HepG2 (cell line): Measurements from ENCODE around the gene CTNNBL1. TPM values are rescaled to one million over a fixed set of nuclear protein-coding genes. Genes with fewer than 3 reads are reported as not detected.

Experiments used
- ATAC-seq: fragments of 200-7000 bp; cut with Tn5 transposase; 3 replicates; pipeline ENCODE4 v1.9.1; 2020; ENCODE audit warnings: mild to moderate bottlenecking, moderate library complexity
- BruUV-seq: library from RNA; stranded (reverse); fragments of 400-500 nt; replicated peaks from 2 replicates; lab custom pipeline; 2021; lab: Mats Ljungman, UMichigan
- CTCF ChIA-PET: fragments of 300-600 bp; formaldehyde crosslinking; extraction: SDS; loops from one replicate; lab custom pipeline; 2021; ENCODE audit warnings: low total read pairs, inconsistent platforms, low intra/inter-chr PET ratio; lab: Yijun Ruan, JAX
- POLR2A ChIA-PET: fragments of 350-600 bp; sonication (Branson Sonifier 250); formaldehyde crosslinking; loops from one replicate; lab custom pipeline; 2020; ENCODE audit warnings: antibody characterized with exemption, inconsistent platforms; lab: Yijun Ruan, JAX
- DNase-seq: peaks from one replicate; pipeline ENCODE4 v3.0.0-alpha.2; 2015; ENCODE audit warnings: low spot score
- FAIRE-seq: peaks from 3 replicates; lab custom pipeline; 2011; peaks lifted over from hg19 to GRCh38; lab: Jason Lieb, UNC
- H2AFZ ChIP-seq: one replicate; pipeline ENCODE4 v1.6.1; 2011; ENCODE audit warnings: low read length, inconsistent platforms
- H3K27ac ChIP-seq: fragments of 300-600 bp; 3 replicates; pipeline ENCODE4 v1.8.0; 2011; ENCODE audit warnings: mixed run types, mild to moderate bottlenecking, mixed read lengths, low read length, inconsistent platforms; ENCODE audit not compliant: insufficient read depth; ENCODE audit errors: extremely low read length
- H3K27me3 ChIP-seq, 2 experiments: fragments of 200-600 bp in 1 of 2; 2 replicates in 1 of 2; 3 replicates in 1 of 2; pipeline versions ENCODE4 v1.6.0 to v1.8.0; 2011; ENCODE audit warnings: low read length in 2 of 2, mild to moderate bottlenecking in 2 of 2, moderate library complexity in 2 of 2, inconsistent platforms in 1 of 2; ENCODE audit not compliant: insufficient read depth in 2 of 2, control insufficient read depth in 1 of 2
- H3K36me3 ChIP-seq, 2 experiments: fragments of 200-600 bp in 1 of 2; replicated peaks in 1 of 2; 2 replicates in 1 of 2; 3 replicates in 1 of 2; pipeline versions ENCODE4 v1.5.1 to v1.8.0; 2011; ENCODE audit warnings: low read length in 2 of 2, inconsistent platforms in 1 of 2; ENCODE audit not compliant: insufficient read depth in 2 of 2, control insufficient read depth in 1 of 2
- H3K4me1 ChIP-seq: 2 replicates; pipeline ENCODE4 v1.5.1; 2012; ENCODE audit warnings: low read length, inconsistent platforms; ENCODE audit not compliant: insufficient read depth
- H3K4me2 ChIP-seq: 2 replicates; pipeline ENCODE4 v1.6.0; 2011; ENCODE audit warnings: low read depth, low read length, inconsistent platforms
- H3K4me3 ChIP-seq, 3 experiments: fragments of 200-600 bp in 1 of 3; sonication (generic), shearing (Covaris generic) in 1 of 3; replicated peaks in 1 of 3; 2 replicates each; pipeline ENCODE4 v1.5.1; 2011 to 2016; ENCODE audit warnings: low read length in 3 of 3, inconsistent platforms in 2 of 3, low read depth in 2 of 3, mild to moderate bottlenecking in 2 of 3, control low read depth in 1 of 3, mixed read lengths in 1 of 3; ENCODE audit not compliant: insufficient read depth in 1 of 3
- H3K79me2 ChIP-seq: one replicate; pipeline ENCODE4 v1.6.1; 2011; ENCODE audit warnings: low read length, inconsistent platforms; ENCODE audit not compliant: insufficient read depth
- H3K9ac ChIP-seq: 2 replicates; pipeline ENCODE4 v1.6.0; 2011; ENCODE audit warnings: mild to moderate bottlenecking, low read depth, low read length, inconsistent platforms; ENCODE audit not compliant: insufficient read depth
- H3K9me3 ChIP-seq: 2 replicates; pipeline ENCODE4 v1.5.1; 2012; ENCODE audit warnings: mild to moderate bottlenecking, low read length
- H4K20me1 ChIP-seq: 2 replicates; pipeline ENCODE4 v1.6.0; 2011; ENCODE audit warnings: inconsistent platforms, mild to moderate bottlenecking, low read length, moderate library complexity; ENCODE audit not compliant: insufficient read depth
- BRF2 ChIP-seq: sonication (generic); formaldehyde crosslinking; IDR thresholded peaks from 2 replicates; pipeline ENCODE4 v1.8.1; 2022; ENCODE audit warnings: mild to moderate bottlenecking, missing genetic modification reagents
- GMEB2 ChIP-seq: IDR thresholded peaks from 2 replicates; pipeline ENCODE4 v1.6.1; 2016; ENCODE audit warnings: missing biosample characterization, missing genetic modification reagents, low read depth
- HDAC1 ChIP-seq: sonication (generic); formaldehyde crosslinking; IDR thresholded peaks from 2 replicates; pipeline ENCODE4 v1.5.1; 2020; ENCODE audit warnings: mild to moderate bottlenecking, missing genetic modification reagents
- KDM3A ChIP-seq: IDR thresholded peaks from 2 replicates; pipeline ENCODE4 v1.6.1; 2018; ENCODE audit warnings: low read depth, missing compliant biosample characterization
- KMT2B ChIP-seq: IDR thresholded peaks from 2 replicates; pipeline ENCODE4 v1.6.1; 2016; ENCODE audit warnings: missing genetic modification reagents, missing compliant biosample characterization
- NFKB2 ChIP-seq: sonication (generic); formaldehyde crosslinking; IDR thresholded peaks from 2 replicates; pipeline ENCODE4 v1.4.0; 2020; ENCODE audit warnings: missing genetic modification reagents, borderline replicate concordance
- RFX3 ChIP-seq: IDR thresholded peaks from 2 replicates; pipeline ENCODE4 v1.6.1; 2016; ENCODE audit warnings: missing biosample characterization, missing genetic modification reagents
- STAG1 ChIP-seq: sonication (generic); formaldehyde crosslinking; IDR thresholded peaks from 2 replicates; pipeline ENCODE4 v1.4.0; 2020; ENCODE audit warnings: missing genetic modification reagents
- TRIM22 ChIP-seq: fragments of 450-650 bp; IDR thresholded peaks from 2 replicates; pipeline ENCODE4 v1.6.1; 2017
- ZMAT3 ChIP-seq: sonication (generic); formaldehyde crosslinking; conservative IDR thresholded peaks from 2 replicates; pipeline ENCODE4 v1.7.0; 2021; ENCODE audit warnings: missing genetic modification reagents
- ZNF180 ChIP-seq: sonication (generic); formaldehyde crosslinking; IDR thresholded peaks from 2 replicates; pipeline ENCODE4 v1.4.0; 2020; ENCODE audit warnings: low read depth, missing genetic modification reagents, borderline replicate concordance
- ZNF263 ChIP-seq: sonication (generic); formaldehyde crosslinking; IDR thresholded peaks from 2 replicates; pipeline ENCODE4 v1.4.0; 2020; ENCODE audit warnings: missing genetic modification reagents
- ZNF589 ChIP-seq: sonication (generic); formaldehyde crosslinking; conservative IDR thresholded peaks from 2 replicates; pipeline ENCODE4 v1.8.0; 2022; ENCODE audit warnings: mild to moderate bottlenecking, moderate library complexity, missing genetic modification reagents
- ZNF616 ChIP-seq: sonication (generic); formaldehyde crosslinking; IDR thresholded peaks from 2 replicates; pipeline ENCODE4 v1.5.0; 2020; ENCODE audit warnings: low read depth, mild to moderate bottlenecking, missing genetic modification reagents
- WGBS: methylation state at CpG from one replicate; pipeline ENCODE4 v1.1.6; 2017; ENCODE audit warnings: low lambda C conversion rate; 5-methylcytosine and 5-hydroxymethylcytosine counted together
- in situ Hi-C: cut with HindIII; loops from 2 replicates; pipeline ENCODE4 v1.10.0; 2017; ENCODE audit warnings: low pct_unique_long_range_greater_than_20kb; ENCODE audit not compliant: extremely low pct_ligation_motif_present
- intact Hi-C: fragments of 100-400 bp; cut with micrococcal nuclease; formaldehyde crosslinking; loops from one replicate; pipeline ENCODE4 v1.10.0; 2022; ENCODE audit not compliant: unreplicated experiment
- polyA plus RNA-seq, 8 experiments: library from polyadenylated mRNA; depleted of rRNA in 3 of 8; stranded (reverse) in 7 of 8; unstranded in 1 of 8; fragments of >200 nt; fragmentation: Illumina TruSeq in 4 of 8; extraction: Trizol in 4 of 8; gene quantifications; 2 replicates each; pipeline versions ENCODE4 v1.2.1 to v1.2.3, GENCODE V29; 2011 to 2016; ENCODE audit warnings: low read depth in 4 of 8, missing spikeins in 1 of 8, mixed read lengths in 1 of 8; ENCODE audit not compliant: insufficient read depth in 1 of 8
- total RNA-seq, 5 experiments: library from RNA; depleted of rRNA; stranded (reverse); fragments of >200 nt; fragmentation: Illumina TruSeq; extraction: Trizol; gene quantifications; 2 replicates each; pipeline ENCODE4 v1.2.3, GENCODE V29; 2016; ENCODE audit warnings: low read depth in 1 of 5

Gene CTNNBL1
- total and polyA plus RNA-seq, 2 of the 13 experiments (the other 11 are each of a cell fraction or from before 2014, with no cell fraction given), result 49.3 to 94.6 TPM

- TF ChIP-seq KDM3A (CRISPR knock-in tag) (no peak), ZNF180 (CRISPR knock-in tag) (no peak), HDAC1 (CRISPR knock-in tag) (no peak), ZNF616 (no peak)
Measured at GRCh38 chr20:37852666-37853065, 158.8 kb downstream of the CTNNBL1 start (continued).

GRCh38 chr20:37853823-37854375 lies 160.1 kb downstream of the CTNNBL1 start:
- intact Hi-C loops (no loop called here), in situ Hi-C loops (no loop called here)
- BruUV-seq, result no TSS peak
- H3K36me3 ChIP-seq, result peaks cover 9 to 48% of the 10 kb centered on the region in 2 experiments
- ChIA-PET CTCF (no interaction called here), POLR2A (no interaction called here)
- no peak overlapping the region for H3K9ac ChIP-seq
- H3K4me2 ChIP-seq, result no peak overlapping the region
- H3K27ac ChIP-seq, result no peak overlapping the region
- ATAC-seq (no peak), FAIRE-seq (no peak), DNase-seq (no peak)
- H3K9me3 ChIP-seq, result no peaks in the 10 kb centered on the region
- 96% methylated on average over 2 of the region's 2 CpGs for WGBS
- H4K20me1 ChIP-seq, result no peaks in the 10 kb centered on the region
- no peaks in the 10 kb centered on the region for H3K4me1 ChIP-seq
- H3K79me2 ChIP-seq, result no peaks in the 10 kb centered on the region
- TF ChIP-seq TRIM22 (no peak), ZNF589 (no peak), RFX3 (no peak), ZMAT3 (CRISPR knock-in tag) (no peak), ZNF263 (CRISPR knock-in tag) (no peak), KMT2B (CRISPR knock-in tag) (no peak), GMEB2 (no peak), BRF2 (no peak), NFKB2 (CRISPR knock-in tag) (no peak), STAG1 (no peak)
- no peak overlapping the region for H3K4me3 ChIP-seq
- no peak overlapping the region for H2AFZ ChIP-seq
- H3K27me3 ChIP-seq, result no peaks in the 10 kb centered on the region
